BJ (cell line): Measurements from ENCODE around the gene VSTM2L. TPM values are rescaled to one million over a fixed set of nuclear protein-coding genes. Genes with fewer than 3 reads are reported as not detected.

Experiments used
- CTCF ChIA-PET: fragments of 350-600 bp; formaldehyde crosslinking; extraction: SDS; loops from one replicate; lab custom pipeline; 2021; ENCODE audit warnings: antibody characterized with exemption, inconsistent platforms; lab: Yijun Ruan, JAX
- POLR2A ChIA-PET: fragments of 300-600 bp; sonication (Branson Sonifier 250); formaldehyde crosslinking; extraction: SDS; loops from one replicate; lab custom pipeline; 2021; ENCODE audit warnings: antibody characterized with exemption; lab: Charles Lee
- DNase-seq: peaks from one replicate; pipeline ENCODE4 v3.0.0-alpha.2; 2011; ENCODE audit warnings: low read depth
- H3K27me3 ChIP-seq: 2 replicates; pipeline ENCODE4 v1.6.0; 2011; ENCODE audit warnings: low read length; ENCODE audit not compliant: control insufficient read depth, insufficient read depth
- H3K36me3 ChIP-seq: 2 replicates; pipeline ENCODE4 v1.5.1; 2011; ENCODE audit warnings: low read length; ENCODE audit not compliant: control insufficient read depth, insufficient read depth
- H3K4me3 ChIP-seq: 2 replicates; pipeline ENCODE4 v1.5.1; 2011; ENCODE audit warnings: low read depth, mild to moderate bottlenecking, control low read depth, low read length
- polyA plus RNA-seq: library from polyadenylated mRNA; depleted of rRNA; stranded (reverse); fragments of >200 nt; gene quantifications from 2 replicates; pipeline ENCODE4 v1.2.3, GENCODE V29; 2011
- TF ChIP-seq, protein P1 (sequence below): IDR thresholded peaks from 2 replicates; pipeline ENCODE4 v1.5.1; 2011; ENCODE audit warnings: low read depth, mild to moderate bottlenecking, control low read depth, inconsistent platforms, low read length, moderate library complexity; ENCODE audit not compliant: insufficient read depth

Gene VSTM2L
- polyA plus RNA-seq, 1 experiment, result 1.2 TPM

DNA sequence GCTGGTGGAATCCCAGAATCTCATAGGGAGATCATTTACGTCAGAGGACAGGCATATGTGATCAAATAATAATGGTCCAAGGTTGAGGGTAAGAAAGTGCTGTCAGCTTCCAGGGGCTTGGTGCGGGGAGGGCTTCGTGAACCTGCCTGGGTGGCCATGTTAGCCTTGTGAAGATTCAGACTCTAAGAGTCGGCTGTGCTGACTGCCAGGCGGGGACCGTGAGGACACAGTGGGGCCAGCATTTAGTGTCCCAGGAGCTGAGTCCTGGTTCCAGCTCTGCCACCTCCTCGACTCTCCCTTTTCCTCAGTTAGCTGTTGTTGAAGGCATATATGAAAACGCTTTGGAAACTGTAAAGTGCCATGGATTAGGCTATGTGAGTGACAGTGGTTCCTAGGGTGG is 33.5 kb downstream of the VSTM2L start:
- TF ChIP-seq, protein P1, sequence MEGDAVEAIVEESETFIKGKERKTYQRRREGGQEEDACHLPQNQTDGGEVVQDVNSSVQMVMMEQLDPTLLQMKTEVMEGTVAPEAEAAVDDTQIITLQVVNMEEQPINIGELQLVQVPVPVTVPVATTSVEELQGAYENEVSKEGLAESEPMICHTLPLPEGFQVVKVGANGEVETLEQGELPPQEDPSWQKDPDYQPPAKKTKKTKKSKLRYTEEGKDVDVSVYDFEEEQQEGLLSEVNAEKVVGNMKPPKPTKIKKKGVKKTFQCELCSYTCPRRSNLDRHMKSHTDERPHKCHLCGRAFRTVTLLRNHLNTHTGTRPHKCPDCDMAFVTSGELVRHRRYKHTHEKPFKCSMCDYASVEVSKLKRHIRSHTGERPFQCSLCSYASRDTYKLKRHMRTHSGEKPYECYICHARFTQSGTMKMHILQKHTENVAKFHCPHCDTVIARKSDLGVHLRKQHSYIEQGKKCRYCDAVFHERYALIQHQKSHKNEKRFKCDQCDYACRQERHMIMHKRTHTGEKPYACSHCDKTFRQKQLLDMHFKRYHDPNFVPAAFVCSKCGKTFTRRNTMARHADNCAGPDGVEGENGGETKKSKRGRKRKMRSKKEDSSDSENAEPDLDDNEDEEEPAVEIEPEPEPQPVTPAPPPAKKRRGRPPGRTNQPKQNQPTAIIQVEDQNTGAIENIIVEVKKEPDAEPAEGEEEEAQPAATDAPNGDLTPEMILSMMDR, result no peak
- peaks cover 20% of the 10 kb centered on the region for H3K27me3 ChIP-seq
- DNase-seq, result no peak
- POLR2A ChIA-PET, result no interaction called here
- CTCF ChIA-PET, result no interaction called here
- H3K36me3 ChIP-seq, result no peaks in the 10 kb centered on the region
- H3K4me3 ChIP-seq, result no peak overlapping the region

GRCh38 chr20:37937686-37938085 is 34.8 kb downstream of the VSTM2L start:
- Histone ChIP-seq H3K4me3 (no peak overlapping the region), H3K27me3 (peaks cover 12% of the 10 kb centered on the region), H3K36me3 (no peaks in the 10 kb centered on the region)
- no peak for DNase-seq
- TF ChIP-seq, protein P1, result no peak
- ChIA-PET CTCF (interaction anchor here (0.6 kb wide), 1 partner anchor 13 kb away, joined by 3 read pairs; no protein-coding TSS in a partner anchor), POLR2A (no interaction called here)

DNA sequence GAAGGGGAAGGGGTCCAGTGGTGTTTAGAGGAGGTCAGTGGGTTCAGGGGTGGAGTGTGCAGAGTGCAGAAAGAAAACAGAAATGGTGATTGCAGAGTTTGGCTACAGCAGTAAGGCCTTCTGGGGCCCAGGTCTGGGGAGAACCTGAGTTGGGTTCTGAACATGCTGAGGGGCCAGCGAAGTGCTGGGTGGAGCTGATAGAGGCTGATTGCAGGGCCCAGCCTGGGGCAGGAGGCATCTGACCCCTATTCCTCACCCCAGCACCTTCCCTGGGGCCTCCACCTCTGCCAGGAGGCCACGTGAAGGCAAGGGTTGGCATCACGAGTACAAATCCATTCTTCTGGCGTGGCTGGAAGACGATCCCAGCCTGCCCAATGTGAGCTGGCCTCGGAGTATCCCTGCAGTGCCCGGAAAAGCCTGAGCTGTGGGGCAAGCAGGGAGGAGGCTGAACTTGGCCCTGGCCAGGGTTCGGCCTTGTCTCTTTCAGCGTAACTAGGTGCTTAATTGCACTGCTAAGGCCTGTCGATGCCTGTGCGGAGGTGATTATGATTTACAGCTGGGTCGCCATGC is 35.3 kb downstream of the VSTM2L start:
- CTCF ChIA-PET, result interaction anchor here (1.1 kb wide), 1 partner anchor 13 kb away, joined by 3 read pairs; no protein-coding TSS in a partner anchor
- POLR2A ChIA-PET, result no interaction called here
- Histone ChIP-seq H3K36me3 (no peaks in the 10 kb centered on the region), H3K4me3 (no peak overlapping the region), H3K27me3 (peaks cover 9% of the 10 kb centered on the region)
- TF ChIP-seq, protein P1, result no peak
- no peak for DNase-seq

- DNase-seq, result no peak
- TF ChIP-seq, protein P1, result no peak
- Histone ChIP-seq H3K4me3 (no peak overlapping the region), H3K36me3 (no peaks in the 10 kb centered on the region), H3K27me3 (peaks cover 9% of the 10 kb centered on the region)
- CTCF ChIA-PET, result interaction anchor here (1.1 kb wide), 1 partner anchor 12 kb away, joined by 3 read pairs; no protein-coding TSS in a partner anchor
- POLR2A ChIA-PET, result no interaction called here
These were observed 36.0 kb downstream of the VSTM2L start for GRCh38 chr20:37938954-37939353.

- POLR2A ChIA-PET, result no interaction called here
- Histone ChIP-seq H3K4me3 (no peak overlapping the region), H3K36me3 (no peaks in the 10 kb centered on the region), H3K27me3 (peaks cover 2% of the 10 kb centered on the region)
- TF ChIP-seq, protein P1, result no peak
- no peak for DNase-seq
- CTCF ChIA-PET, result interaction anchor here (1.1 kb wide), 1 partner anchor 11 kb away, joined by 3 read pairs; no protein-coding TSS in a partner anchor
These were observed 37.0 kb downstream of the VSTM2L start for GRCh38 chr20:37939701-37940560.
